Fibroblast of the aortic adventitia (primary cell): Measurements from ENCODE around the gene AKR1B1. TPM values are rescaled to one million over a fixed set of nuclear protein-coding genes. Genes with fewer than 3 reads are reported as not detected.

Experiments
- DNase-seq: peaks from one replicate; pipeline ENCODE4 v3.0.0-alpha.2; 2010; ENCODE audit warnings: low read depth
- H3K4me3 ChIP-seq: 2 replicates; pipeline ENCODE4 v1.5.1; 2011; ENCODE audit warnings: low read depth, mild to moderate bottlenecking, control low read depth, low read length, moderate library complexity
- total RNA-seq: library from RNA; depleted of rRNA; stranded (reverse); fragments of >200 nt; gene quantifications from 2 replicates; pipeline ENCODE4 v1.2.3, GENCODE V29; 2012; ENCODE audit warnings: low replicate concordance
- TF ChIP-seq, protein P1 (sequence below): IDR thresholded peaks from 2 replicates; pipeline ENCODE4 v1.5.1; 2011; ENCODE audit warnings: mild to moderate bottlenecking, low read length, control low read depth, inconsistent platforms; ENCODE audit not compliant: insufficient read depth

Gene AKR1B1
- total RNA-seq, 1 donor: 167 TPM

DNA sequence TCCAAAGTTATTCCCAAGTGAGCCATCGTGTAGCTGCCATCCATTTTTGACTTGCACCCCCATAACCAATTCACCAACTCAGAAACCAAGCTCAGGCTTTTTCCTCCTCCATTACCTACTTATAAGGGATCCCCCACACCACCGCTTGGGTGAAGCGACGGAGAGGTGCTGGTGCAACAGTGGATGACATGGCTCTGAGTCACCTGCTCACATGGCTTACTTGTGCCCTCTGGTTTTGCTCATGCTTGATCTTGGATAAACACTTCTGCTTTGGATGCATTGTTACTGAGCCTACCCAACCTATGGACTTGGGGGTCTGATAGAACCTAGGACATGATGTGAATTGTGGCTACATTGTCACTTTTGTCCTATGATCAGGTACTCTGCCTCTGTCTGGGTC, 12.0 kb upstream of the AKR1B1 start:
- DNase-seq: peak; percentile 65
- H3K4me3 ChIP-seq: no peak overlapping the region
- TF ChIP-seq, protein P1, sequence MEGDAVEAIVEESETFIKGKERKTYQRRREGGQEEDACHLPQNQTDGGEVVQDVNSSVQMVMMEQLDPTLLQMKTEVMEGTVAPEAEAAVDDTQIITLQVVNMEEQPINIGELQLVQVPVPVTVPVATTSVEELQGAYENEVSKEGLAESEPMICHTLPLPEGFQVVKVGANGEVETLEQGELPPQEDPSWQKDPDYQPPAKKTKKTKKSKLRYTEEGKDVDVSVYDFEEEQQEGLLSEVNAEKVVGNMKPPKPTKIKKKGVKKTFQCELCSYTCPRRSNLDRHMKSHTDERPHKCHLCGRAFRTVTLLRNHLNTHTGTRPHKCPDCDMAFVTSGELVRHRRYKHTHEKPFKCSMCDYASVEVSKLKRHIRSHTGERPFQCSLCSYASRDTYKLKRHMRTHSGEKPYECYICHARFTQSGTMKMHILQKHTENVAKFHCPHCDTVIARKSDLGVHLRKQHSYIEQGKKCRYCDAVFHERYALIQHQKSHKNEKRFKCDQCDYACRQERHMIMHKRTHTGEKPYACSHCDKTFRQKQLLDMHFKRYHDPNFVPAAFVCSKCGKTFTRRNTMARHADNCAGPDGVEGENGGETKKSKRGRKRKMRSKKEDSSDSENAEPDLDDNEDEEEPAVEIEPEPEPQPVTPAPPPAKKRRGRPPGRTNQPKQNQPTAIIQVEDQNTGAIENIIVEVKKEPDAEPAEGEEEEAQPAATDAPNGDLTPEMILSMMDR: no peak

DNA sequence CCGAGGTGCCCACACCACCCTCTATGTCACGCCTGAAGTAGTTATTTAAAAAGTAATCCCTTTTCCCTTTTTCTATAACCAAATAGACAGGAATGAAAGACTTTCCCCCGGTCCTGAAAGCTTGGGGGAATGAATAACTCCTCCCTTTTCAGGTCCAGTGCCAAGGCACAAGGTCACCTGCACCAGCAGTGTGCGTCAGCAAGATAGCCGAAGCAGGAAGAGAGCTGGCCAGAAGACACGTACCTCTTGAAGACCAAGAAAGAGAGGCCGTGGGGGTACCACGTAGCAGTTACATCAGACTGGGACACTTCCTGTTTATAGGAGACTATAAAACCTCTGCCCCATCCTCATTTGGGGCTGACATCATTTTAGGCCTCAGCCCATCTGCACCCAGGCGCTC, 10.7 kb upstream of the AKR1B1 start:
- TF ChIP-seq, protein P1: no peak
- no peak overlapping the region for H3K4me3 ChIP-seq
- DNase-seq: no peak

DNA sequence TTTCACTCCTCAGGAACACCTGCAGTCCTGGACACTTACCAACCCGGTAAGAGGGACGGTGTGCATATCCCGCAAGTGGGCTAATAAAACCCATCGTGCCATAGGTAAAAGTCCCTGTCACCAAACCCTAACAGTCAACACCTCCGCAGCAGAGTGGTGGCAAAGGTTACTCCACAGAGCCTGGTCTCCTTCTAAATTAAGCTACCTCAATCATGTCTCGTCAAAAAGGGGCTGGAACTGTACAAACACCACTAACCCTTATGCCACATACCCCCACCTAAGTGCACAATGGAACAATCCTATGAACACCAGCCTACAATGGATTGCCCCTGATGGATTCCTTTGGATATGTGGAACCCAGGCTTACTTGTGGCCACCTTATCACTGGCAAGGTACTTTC, 9.6 kb upstream of the AKR1B1 start:
- TF ChIP-seq, protein P1: no peak
- H3K4me3 ChIP-seq: no peak overlapping the region
- no peak for DNase-seq

DNA sequence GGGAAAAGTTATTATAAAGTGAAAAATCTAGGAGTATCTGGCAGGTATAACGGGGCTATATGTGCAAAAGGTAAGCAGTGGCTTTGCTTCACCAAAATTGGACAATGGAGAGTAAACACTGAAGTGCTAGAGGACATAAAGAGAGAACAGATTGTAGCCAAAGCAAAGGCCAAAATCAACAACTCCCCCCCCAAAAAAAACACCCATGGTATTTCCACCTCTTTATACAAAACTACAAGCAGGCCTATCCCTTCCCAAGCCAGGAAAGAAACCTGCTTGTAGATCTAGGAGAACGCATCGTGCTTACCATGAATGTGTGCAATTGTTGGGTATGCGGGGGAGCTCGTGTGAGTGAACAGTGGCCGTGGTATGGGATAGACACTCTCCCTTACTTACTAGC, 9.2 kb upstream of the AKR1B1 start:
- DNase-seq: no peak
- TF ChIP-seq, protein P1: no peak
- H3K4me3 ChIP-seq: no peak overlapping the region

DNA sequence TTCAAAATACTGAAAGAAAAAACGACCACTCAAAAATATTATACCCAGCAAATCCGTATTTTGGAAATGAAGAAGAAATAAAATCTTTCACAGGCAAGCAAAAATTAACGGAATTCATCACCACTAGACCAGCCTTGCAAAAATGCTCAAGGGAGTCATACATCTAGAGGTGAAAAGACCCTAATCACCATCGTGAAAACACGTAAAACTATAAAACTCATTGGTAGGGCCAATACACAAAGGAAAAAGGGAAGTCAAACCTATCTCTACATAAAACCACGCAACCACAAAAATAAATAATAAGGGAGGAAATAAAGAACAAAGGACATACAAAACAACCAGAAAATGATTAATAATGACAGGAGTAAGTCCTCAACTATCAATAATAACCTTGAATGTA, 6.6 kb upstream of the AKR1B1 start:
- no peak overlapping the region for H3K4me3 ChIP-seq
- TF ChIP-seq, protein P1: no peak
- DNase-seq: no peak

DNA sequence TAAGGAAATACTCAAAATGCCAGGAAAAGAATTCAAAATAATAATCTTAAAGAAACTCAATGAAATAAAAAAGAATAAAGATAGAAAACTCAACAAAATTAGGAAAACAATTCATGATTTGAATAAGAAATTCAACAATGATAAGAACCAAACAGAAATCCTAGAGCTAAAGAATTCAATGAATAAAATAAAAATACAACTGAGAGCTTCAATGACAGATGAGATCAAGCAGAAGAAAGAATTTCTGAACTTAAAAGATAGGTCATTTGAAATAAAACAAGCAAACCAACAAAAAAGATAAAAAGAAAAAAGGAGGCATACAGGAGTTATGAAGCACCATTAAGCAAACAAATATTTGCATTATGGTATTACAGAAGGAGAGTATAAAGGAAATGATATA, 5.6 kb upstream of the AKR1B1 start:
- no peak overlapping the region for H3K4me3 ChIP-seq
- TF ChIP-seq, protein P1: no peak
- DNase-seq: no peak

DNA sequence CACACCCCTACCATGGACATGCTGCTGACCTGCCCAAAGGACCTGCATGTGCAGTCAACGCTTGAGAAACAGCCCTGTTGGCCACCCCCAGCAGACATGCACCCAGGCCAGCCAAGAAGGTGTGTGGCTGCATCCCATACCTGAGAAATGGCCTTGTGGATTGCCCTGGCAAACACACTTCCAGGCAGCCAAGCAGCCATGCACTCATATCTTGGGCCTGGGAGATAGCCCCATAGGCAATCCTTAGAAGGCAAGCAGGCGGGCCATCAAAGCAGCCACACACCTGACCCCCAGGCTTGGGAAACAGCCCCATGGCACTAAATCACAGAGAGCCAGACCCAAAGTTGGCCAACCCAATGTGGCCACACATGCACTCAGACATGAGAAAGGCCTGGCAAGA, 4.9 kb upstream of the AKR1B1 start:
- DNase-seq: no peak
- H3K4me3 ChIP-seq: no peak overlapping the region
- TF ChIP-seq, protein P1: no peak
